ENCODE data around the gene C1orf53.
"Not testable (repeated sequence)": the region's sequence is repeated elsewhere in the genome, so short reads cannot be mapped to it uniquely, and the experiment has no call there.

The C1orf53 gene

GRCh38 chr1:197951617-197952175 lies 49.3 kb downstream of the C1orf53 start:
- Histone ChIP-seq H3K9ac (ENCODE audit: low read length) (no peak overlapping the region), H3K79me2 (ENCODE audit: low read length) (no peaks in the 10 kb centered on the region), H3K4me1 (ENCODE audit: low read length) (no peaks in the 10 kb centered on the region), H4K20me1 (ENCODE audit: insufficient read depth, low read length) (no peaks in the 10 kb centered on the region), H3K4me2 (ENCODE audit: low read length) (no peak overlapping the region), H3K27me3 (ENCODE audit: low read depth, low read length) (peaks cover 2% of the 10 kb centered on the region; the same call in 1 of the 2 replicates), H2AFZ (ENCODE audit: low read depth, low read length) (no peak overlapping the region), H3K4me3 (ENCODE audit: low read length) (no peak overlapping the region), H3K27ac (ENCODE audit: low read length) (no peak overlapping the region), H3K9me3 (ENCODE audit: insufficient read depth, low read length) (no peaks in the 10 kb centered on the region), H3K36me3 (replicated peaks; ENCODE audit: low read depth, low read length) (no peaks in the 10 kb centered on the region)
- TF ChIP-seq EZH2phosphoT487 (IDR thresholded peaks at IDR 0.05; ENCODE audit: low read depth): no peak
- no peak for TF ChIP-seq CTCF (IDR thresholded peaks at IDR 0.05; ENCODE audit: low read depth, low read length)

GRCh38 chr1:197953472-197953871 lies 51.0 kb downstream of the C1orf53 start:
- H3K27me3 ChIP-seq (ENCODE audit: low read depth, low read length): peaks cover 20% of the 10 kb centered on the region
- not testable (repeated sequence) for H3K4me2 ChIP-seq (ENCODE audit: low read length); H2AFZ ChIP-seq (ENCODE audit: low read depth, low read length); H3K79me2 ChIP-seq (ENCODE audit: low read length); H3K4me1 ChIP-seq (ENCODE audit: low read length); H3K36me3 ChIP-seq (replicated peaks; ENCODE audit: low read depth, low read length); H3K4me3 ChIP-seq (ENCODE audit: low read length); H3K27ac ChIP-seq (ENCODE audit: low read length); H3K9ac ChIP-seq (ENCODE audit: low read length); H3K9me3 ChIP-seq (ENCODE audit: insufficient read depth, low read length); H4K20me1 ChIP-seq (ENCODE audit: insufficient read depth, low read length)

- TF ChIP-seq EZH2phosphoT487 (IDR thresholded peaks at IDR 0.05; ENCODE audit: low read depth) (no peak), CTCF (IDR thresholded peaks at IDR 0.05; ENCODE audit: low read depth, low read length) (no peak)
- H2AFZ ChIP-seq (ENCODE audit: low read depth, low read length): no peak overlapping the region
- no peak overlapping the region for H3K27ac ChIP-seq (ENCODE audit: low read length)
- no peaks in the 10 kb centered on the region for H3K4me1 ChIP-seq (ENCODE audit: low read length)
- no peak overlapping the region for H3K4me3 ChIP-seq (ENCODE audit: low read length)
- H3K27me3 ChIP-seq (ENCODE audit: low read depth, low read length): peaks cover 34% of the 10 kb centered on the region
- H4K20me1 ChIP-seq (ENCODE audit: insufficient read depth, low read length): no peaks in the 10 kb centered on the region
- no peaks in the 10 kb centered on the region for H3K36me3 ChIP-seq (replicated peaks; ENCODE audit: low read depth, low read length)
- no peak overlapping the region for H3K4me2 ChIP-seq (ENCODE audit: low read length)
- H3K79me2 ChIP-seq (ENCODE audit: low read length): no peaks in the 10 kb centered on the region
- H3K9ac ChIP-seq (ENCODE audit: low read length): no peak overlapping the region
- H3K9me3 ChIP-seq (ENCODE audit: insufficient read depth, low read length): no peaks in the 10 kb centered on the region
Observed at GRCh38 chr1:197954718-197955418, 52.4 kb downstream of the C1orf53 start.

- Histone ChIP-seq H3K27ac (ENCODE audit: low read length) (no peak overlapping the region), H3K4me1 (ENCODE audit: low read length) (no peaks in the 10 kb centered on the region), H3K4me3 (ENCODE audit: low read length) (no peak overlapping the region), H3K36me3 (replicated peaks; ENCODE audit: low read depth, low read length) (no peaks in the 10 kb centered on the region), H4K20me1 (ENCODE audit: insufficient read depth, low read length) (no peaks in the 10 kb centered on the region), H3K27me3 (ENCODE audit: low read depth, low read length) (peaks cover 42% of the 10 kb centered on the region), H3K79me2 (ENCODE audit: low read length) (no peaks in the 10 kb centered on the region), H2AFZ (ENCODE audit: low read depth, low read length) (no peak overlapping the region), H3K9me3 (ENCODE audit: insufficient read depth, low read length) (no peaks in the 10 kb centered on the region), H3K4me2 (ENCODE audit: low read length) (no peak overlapping the region), H3K9ac (ENCODE audit: low read length) (no peak overlapping the region)
- TF ChIP-seq EZH2phosphoT487 (IDR thresholded peaks at IDR 0.05; ENCODE audit: low read depth) (no peak), CTCF (IDR thresholded peaks at IDR 0.05; ENCODE audit: low read depth, low read length) (no peak)
Observed at GRCh38 chr1:197955486-197956394, 53.3 kb downstream of the C1orf53 start.
